Ovary (tissue), 9 donors: ENCODE measurements around the gene MFNG. TPM values are rescaled to one million over a fixed set of nuclear protein-coding genes. Genes with fewer than 3 reads are reported as not detected.

Experiments
- DNase-seq, 5 donors: peaks; one replicate each; pipeline ENCODE4 v3.0.0-alpha.2; 2019 to 2020
- H3K27ac ChIP-seq, 2 donors: fragments of 200-600 bp; one replicate each; pipeline versions ENCODE4 v1.5.1 to v1.8.0; 2019 to 2022
- H3K27me3 ChIP-seq: fragments of 200-600 bp; one replicate; pipeline ENCODE4 v1.8.0; 2022
- H3K36me3 ChIP-seq: fragments of 200-600 bp; sonication (generic); one replicate; pipeline ENCODE4 v1.5.1; 2019
- H3K4me1 ChIP-seq: one replicate; pipeline ENCODE4 v1.8.1; 2013; ENCODE audit warnings: mild to moderate bottlenecking, moderate library complexity; ENCODE audit not compliant: insufficient read depth
- H3K4me3 ChIP-seq: fragments of 200-600 bp; sonication (generic); one replicate; pipeline ENCODE4 v1.5.1; 2017
- H3K9me3 ChIP-seq, 2 donors: fragments of 200-600 bp in 1 of 2; sonication (generic) in 1 of 2; one replicate each; pipeline versions ENCODE4 v1.5.1 to v1.8.1; 2013 to 2019; ENCODE audit warnings: mild to moderate bottlenecking in 1 of 2, moderate library complexity in 1 of 2
- CTCF ChIP-seq, 3 donors: fragments of 450-650 bp in 2 of 3; fragments of 200-600 bp in 1 of 3; IDR thresholded peaks; one replicate each; pipeline versions ENCODE4 v1.5.1 to v1.8.0; 2016 to 2022; ENCODE audit warnings: antibody characterized with exemption in 3 of 3, mild to moderate bottlenecking in 1 of 3
- EP300 ChIP-seq: sonication (generic); formaldehyde crosslinking; IDR thresholded peaks from one replicate; pipeline ENCODE4 v1.6.1; 2017; ENCODE audit warnings: antibody characterized with exemption
- POLR2A ChIP-seq: fragments of 450-650 bp; IDR thresholded peaks from one replicate; pipeline ENCODE4 v1.6.1; 2017; ENCODE audit warnings: antibody characterized with exemption, mild to moderate bottlenecking, moderate library complexity
- WGBS, 3 donors: extraction: QIAGEN DNeasy Blood & Tissue Kit in 1 of 3; methylation state at CpG; one replicate each; pipeline versions ENCODE4 v1.1.5 to v1.1.7; 2013 to 2017; 5-methylcytosine and 5-hydroxymethylcytosine counted together
- intact Hi-C, 4 donors: fragments of 100-400 bp; cut with DNase I; formaldehyde crosslinking; loops; one replicate each; pipeline versions ENCODE4 v1.11.0 to v1.15.1; 2022 to 2023
- polyA plus RNA-seq, 2 donors: library from polyadenylated mRNA; stranded (reverse); fragments of 200-250 nt in 1 of 2; fragments of 350-450 nt in 1 of 2; fragmentation: Illumina TruSeq in 1 of 2; extraction: RNeasy Lipid Tissue Mini Kit (QIAGEN cat#74804) in 1 of 2; gene quantifications; one replicate each; pipeline ENCODE4 v1.2.3, GENCODE V29; 2013 to 2014
- total RNA-seq, 7 donors: library from RNA; depleted of rRNA in 2 of 7; stranded (reverse); fragments of >200 nt in 2 of 7; fragmentation: NEBNext Ultra II Directional in 3 of 7; extraction: Animal tissue kit (Norgen Biotek cat#: 25700) in 3 of 7; gene quantifications; one replicate each; pipeline versions ENCODE4 v1.1.0 to v1.2.4, GENCODE V29; 2016 to 2023
- donor health status: DM: no; HTN: no; CAD: no; lungs with moderate emphysema.
- donor health status: DM: no; HTN: no; CAD: no.
- donor health status: Bipolar disorder and iron deficiency.
- donor health status: DM: yes; HTN: yes; CAD: no.
- donor health status: DM: no; HTN: no; CAD: no.
- donor health status: DM: yes; HTN: yes; CAD: no.

Gene MFNG
- total and polyA plus RNA-seq, 9 donors = 4.4 to 11.1 (median 7.1) TPM

GRCh38 chr22:37443977-37444376 lies 42.2 kb downstream of the MFNG start:
- no peaks in the 10 kb centered on the region for H3K36me3 ChIP-seq
- H3K9me3 ChIP-seq = peaks cover 0 to 2% of the 10 kb centered on the region in 2 donors
- no peaks in the 10 kb centered on the region for H3K4me1 ChIP-seq
- no peaks in the 10 kb centered on the region for H3K27me3 ChIP-seq
- TF ChIP-seq EP300 = no peak
- TF ChIP-seq POLR2A = no peak
- TF ChIP-seq CTCF (IDR thresholded peaks at IDR 0.05) = no peak
- no peak overlapping the region for H3K27ac ChIP-seq
- no peak overlapping the region for H3K4me3 ChIP-seq
- no peak for DNase-seq
- intact Hi-C loops = no loop called here
- WGBS, 3 donors = 67 to 78% (median 70%) methylated on average over 7 of the region's 7 CpGs

GRCh38 chr22:37443086-37443485 lies 43.1 kb downstream of the MFNG start:
- no peaks in the 10 kb centered on the region for H3K27me3 ChIP-seq
- H3K27ac ChIP-seq = no peak overlapping the region
- peaks cover 0 to 2% of the 10 kb centered on the region in 2 donors for H3K9me3 ChIP-seq
- no peak overlapping the region for H3K4me3 ChIP-seq
- H3K4me1 ChIP-seq = no peaks in the 10 kb centered on the region
- no peak for DNase-seq
- TF ChIP-seq CTCF (IDR thresholded peaks at IDR 0.05) (no peak), EP300 (no peak), POLR2A (no peak)
- WGBS, 3 donors = 75 to 84% (median 80%) methylated on average over 7 of the region's 7 CpGs
- no peaks in the 10 kb centered on the region for H3K36me3 ChIP-seq
- intact Hi-C loops = no loop called here

GRCh38 chr22:37442537-37442936 lies 43.6 kb downstream of the MFNG start:
- no peaks in the 10 kb centered on the region for H3K4me1 ChIP-seq
- WGBS, 3 donors = 77 to 86% (median 82%) methylated on average over 2 of the region's 2 CpGs
- TF ChIP-seq EP300 (no peak), CTCF (IDR thresholded peaks at IDR 0.05) (no peak), POLR2A (no peak)
- intact Hi-C loops = no loop called here
- no peak overlapping the region for H3K4me3 ChIP-seq
- H3K27me3 ChIP-seq = no peaks in the 10 kb centered on the region
- no peaks in the 10 kb centered on the region for H3K36me3 ChIP-seq
- peaks cover 0 to 2% of the 10 kb centered on the region in 2 donors for H3K9me3 ChIP-seq
- DNase-seq = no peak
- no peak overlapping the region for H3K27ac ChIP-seq

GRCh38 chr22:37442135-37442534 lies 44.0 kb downstream of the MFNG start:
- H3K36me3 ChIP-seq = no peaks in the 10 kb centered on the region
- H3K4me1 ChIP-seq = no peaks in the 10 kb centered on the region
- H3K4me3 ChIP-seq = no peak overlapping the region
- intact Hi-C loops = no loop called here
- H3K27ac ChIP-seq = no peak overlapping the region
- no peak for TF ChIP-seq CTCF (IDR thresholded peaks at IDR 0.05)
- TF ChIP-seq EP300 = no peak
- no peak for TF ChIP-seq POLR2A
- DNase-seq = no peak
- H3K9me3 ChIP-seq = peaks cover 0 to 2% of the 10 kb centered on the region in 2 donors
- 43 to 67% (median 50%) methylated on average over 8 of the region's 8 CpGs for WGBS, 3 donors
- no peaks in the 10 kb centered on the region for H3K27me3 ChIP-seq

- TF ChIP-seq EP300 (no peak), POLR2A (no peak), CTCF (IDR thresholded peaks at IDR 0.05) (no peak)
- 73 to 85% (median 80%) methylated on average over 4 of the region's 4 CpGs for WGBS, 3 donors
- H3K27ac ChIP-seq = no peak overlapping the region
Measured at GRCh38 chr22:37440875-37441274, 45.3 kb downstream of the MFNG start.

More at GRCh38 chr22:37440875-37441274, 45.3 kb downstream of the MFNG start:
- H3K27me3 ChIP-seq = no peaks in the 10 kb centered on the region
- H3K4me3 ChIP-seq = no peak overlapping the region
- H3K9me3 ChIP-seq = peaks cover 0 to 2% of the 10 kb centered on the region in 2 donors
- no peaks in the 10 kb centered on the region for H3K4me1 ChIP-seq
- intact Hi-C loops = no loop called here
- no peak for DNase-seq
- H3K36me3 ChIP-seq = no peaks in the 10 kb centered on the region
